HepG2 (cell line): Measurements from ENCODE around the gene ISG20L2. TPM values are rescaled to one million over a fixed set of nuclear protein-coding genes. Genes with fewer than 3 reads are reported as not detected.
A peak's percentile ranks its signal among the peaks of the same experiment; 100 is the strongest.

Source experiments
- ELF3 ChIP-seq: IDR thresholded peaks from 2 replicates; pipeline ENCODE4 v1.6.1; 2016; ENCODE audit warnings: missing genetic modification reagents, missing compliant biosample characterization
- ETV6 ChIP-seq: sonication (generic); formaldehyde crosslinking; conservative IDR thresholded peaks from 2 replicates; pipeline ENCODE4 v1.4.0; 2020; ENCODE audit warnings: missing genetic modification reagents
- MEIS2 ChIP-seq: sonication (generic); formaldehyde crosslinking; IDR thresholded peaks from 2 replicates; pipeline ENCODE4 v1.9.0; 2021; ENCODE audit warnings: mild to moderate bottlenecking, missing genetic modification reagents
- NFKBIZ ChIP-seq: IDR thresholded peaks from 2 replicates; pipeline ENCODE4 v1.6.1; 2018; ENCODE audit warnings: missing genetic modification reagents, missing compliant biosample characterization
- SMAD9 ChIP-seq: sonication (generic); formaldehyde crosslinking; IDR thresholded peaks from 2 replicates; pipeline ENCODE4 v1.5.1; 2020; ENCODE audit warnings: mild to moderate bottlenecking, missing genetic modification reagents
- ZEB1 ChIP-seq: IDR thresholded peaks from 2 replicates; pipeline ENCODE4 v1.6.1; 2012; ENCODE audit warnings: mild to moderate bottlenecking, low read depth, inconsistent platforms; ENCODE audit not compliant: insufficient replicate concordance
- ZNF333 ChIP-seq: sonication (generic); formaldehyde crosslinking; IDR thresholded peaks from 2 replicates; pipeline ENCODE4 v1.4.0; 2020; ENCODE audit warnings: mild to moderate bottlenecking, missing genetic modification reagents, borderline replicate concordance
- ZNF772 ChIP-seq: sonication (generic); formaldehyde crosslinking; IDR thresholded peaks from 2 replicates; pipeline ENCODE4 v1.5.0; 2020; ENCODE audit warnings: mild to moderate bottlenecking, missing genetic modification reagents
- ZNF841 ChIP-seq: sonication (generic); formaldehyde crosslinking; IDR thresholded peaks from 2 replicates; pipeline ENCODE4 v1.8.1; 2023; ENCODE audit warnings: missing genetic modification reagents, borderline replicate concordance
- polyA plus RNA-seq, 8 experiments: library from polyadenylated mRNA; depleted of rRNA in 3 of 8; stranded (reverse) in 7 of 8; unstranded in 1 of 8; fragments of >200 nt; fragmentation: Illumina TruSeq in 4 of 8; extraction: Trizol in 4 of 8; gene quantifications; 2 replicates each; pipeline versions ENCODE4 v1.2.1 to v1.2.3, GENCODE V29; 2011 to 2016; ENCODE audit warnings: low read depth in 4 of 8, missing spikeins in 1 of 8, mixed read lengths in 1 of 8; ENCODE audit not compliant: insufficient read depth in 1 of 8
- total RNA-seq, 5 experiments: library from RNA; depleted of rRNA; stranded (reverse); fragments of >200 nt; fragmentation: Illumina TruSeq; extraction: Trizol; gene quantifications; 2 replicates each; pipeline ENCODE4 v1.2.3, GENCODE V29; 2016; ENCODE audit warnings: low read depth in 1 of 5
- TF ChIP-seq, protein P1 (sequence below): sonication (generic); formaldehyde crosslinking; IDR thresholded peaks from 2 replicates; pipeline ENCODE4 v1.5.0; 2020; ENCODE audit warnings: mild to moderate bottlenecking, missing genetic modification reagents
- TF ChIP-seq, protein P2 (sequence below): sonication (generic); formaldehyde crosslinking; IDR thresholded peaks from 2 replicates; pipeline ENCODE4 v1.4.0; 2020; ENCODE audit warnings: missing genetic modification reagents, borderline replicate concordance
- TF ChIP-seq, protein P3 (sequence below): sonication (generic); formaldehyde crosslinking; IDR thresholded peaks from 2 replicates; pipeline ENCODE4 v1.4.0; 2020; ENCODE audit warnings: missing genetic modification reagents
- TF ChIP-seq, protein P4 (sequence below): sonication (generic); formaldehyde crosslinking; IDR thresholded peaks from 2 replicates; pipeline ENCODE4 v1.4.0; 2020; ENCODE audit warnings: missing genetic modification reagents
- TF ChIP-seq, protein P5 (sequence below): sonication (generic); formaldehyde crosslinking; IDR thresholded peaks from 2 replicates; pipeline ENCODE4 v1.5.1; 2020; ENCODE audit warnings: missing genetic modification reagents, mild to moderate bottlenecking, borderline replicate concordance

Gene ISG20L2
- total and polyA plus RNA-seq, 2 of the 13 experiments (the other 11 are each of a cell fraction or from before 2014, with no cell fraction given) = 19.8 to 21.3 TPM

DNA sequence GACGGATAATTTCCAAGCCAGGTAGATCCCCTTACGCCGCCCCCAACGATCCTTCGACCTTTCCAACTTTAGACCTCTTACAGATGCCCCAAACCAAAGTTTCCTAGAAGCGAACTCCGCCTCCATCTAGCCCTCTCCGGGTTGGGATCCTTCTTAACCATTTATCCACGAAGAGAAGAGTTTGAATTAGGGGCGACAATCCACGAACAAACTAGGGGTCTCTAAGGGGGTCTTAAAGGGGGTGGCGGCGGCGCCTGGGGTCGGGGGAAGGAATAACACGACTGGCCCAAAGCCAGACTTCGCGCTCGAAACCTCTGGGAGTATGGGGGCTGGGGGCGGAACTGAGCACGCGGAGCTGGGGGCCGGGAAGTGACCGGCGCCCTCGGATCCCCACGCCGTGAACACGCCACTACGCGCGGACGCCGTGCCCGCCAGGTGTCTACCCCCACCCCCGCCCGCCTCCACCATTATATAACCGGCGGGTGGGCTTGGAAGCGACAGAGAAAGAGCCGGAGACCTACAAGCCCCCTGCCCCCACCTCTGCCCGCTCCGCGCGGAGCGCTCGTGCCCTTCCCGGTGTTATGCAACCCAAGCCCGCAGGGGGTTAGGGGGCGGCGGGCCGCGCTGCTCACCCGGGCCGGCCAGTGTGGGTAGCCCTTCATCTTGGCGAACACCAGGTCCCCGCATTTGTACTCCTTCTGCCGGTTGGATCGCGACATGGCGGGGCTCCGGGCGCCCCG lies 22.3 kb upstream of the ISG20L2 start (continued):
- TF ChIP-seq ZNF772 (CRISPR knock-in tag) (no peak), MEIS2 (CRISPR knock-in tag) (0 out of 2 replicates have a peak, but pooled peaks have one; percentile 15), NFKBIZ (CRISPR knock-in tag) (no peak), ZEB1 (peak; percentile 13), ELF3 (CRISPR knock-in tag) (0 out of 2 replicates have a peak, but pooled peaks have one; percentile 30), SMAD9 (CRISPR knock-in tag) (no peak), ZNF333 (CRISPR knock-in tag) (peak; percentile 16), ETV6 (CRISPR knock-in tag) (no peak), ZNF841 (CRISPR knock-in tag) (peak; percentile 78; the same call in 1 of the 2 replicates)
- TF ChIP-seq, protein P1, sequence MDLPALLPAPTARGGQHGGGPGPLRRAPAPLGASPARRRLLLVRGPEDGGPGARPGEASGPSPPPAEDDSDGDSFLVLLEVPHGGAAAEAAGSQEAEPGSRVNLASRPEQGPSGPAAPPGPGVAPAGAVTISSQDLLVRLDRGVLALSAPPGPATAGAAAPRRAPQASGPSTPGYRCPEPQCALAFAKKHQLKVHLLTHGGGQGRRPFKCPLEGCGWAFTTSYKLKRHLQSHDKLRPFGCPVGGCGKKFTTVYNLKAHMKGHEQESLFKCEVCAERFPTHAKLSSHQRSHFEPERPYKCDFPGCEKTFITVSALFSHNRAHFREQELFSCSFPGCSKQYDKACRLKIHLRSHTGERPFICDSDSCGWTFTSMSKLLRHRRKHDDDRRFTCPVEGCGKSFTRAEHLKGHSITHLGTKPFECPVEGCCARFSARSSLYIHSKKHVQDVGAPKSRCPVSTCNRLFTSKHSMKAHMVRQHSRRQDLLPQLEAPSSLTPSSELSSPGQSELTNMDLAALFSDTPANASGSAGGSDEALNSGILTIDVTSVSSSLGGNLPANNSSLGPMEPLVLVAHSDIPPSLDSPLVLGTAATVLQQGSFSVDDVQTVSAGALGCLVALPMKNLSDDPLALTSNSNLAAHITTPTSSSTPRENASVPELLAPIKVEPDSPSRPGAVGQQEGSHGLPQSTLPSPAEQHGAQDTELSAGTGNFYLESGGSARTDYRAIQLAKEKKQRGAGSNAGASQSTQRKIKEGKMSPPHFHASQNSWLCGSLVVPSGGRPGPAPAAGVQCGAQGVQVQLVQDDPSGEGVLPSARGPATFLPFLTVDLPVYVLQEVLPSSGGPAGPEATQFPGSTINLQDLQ (CRISPR knock-in tag) = no peak
- TF ChIP-seq, protein P2, sequence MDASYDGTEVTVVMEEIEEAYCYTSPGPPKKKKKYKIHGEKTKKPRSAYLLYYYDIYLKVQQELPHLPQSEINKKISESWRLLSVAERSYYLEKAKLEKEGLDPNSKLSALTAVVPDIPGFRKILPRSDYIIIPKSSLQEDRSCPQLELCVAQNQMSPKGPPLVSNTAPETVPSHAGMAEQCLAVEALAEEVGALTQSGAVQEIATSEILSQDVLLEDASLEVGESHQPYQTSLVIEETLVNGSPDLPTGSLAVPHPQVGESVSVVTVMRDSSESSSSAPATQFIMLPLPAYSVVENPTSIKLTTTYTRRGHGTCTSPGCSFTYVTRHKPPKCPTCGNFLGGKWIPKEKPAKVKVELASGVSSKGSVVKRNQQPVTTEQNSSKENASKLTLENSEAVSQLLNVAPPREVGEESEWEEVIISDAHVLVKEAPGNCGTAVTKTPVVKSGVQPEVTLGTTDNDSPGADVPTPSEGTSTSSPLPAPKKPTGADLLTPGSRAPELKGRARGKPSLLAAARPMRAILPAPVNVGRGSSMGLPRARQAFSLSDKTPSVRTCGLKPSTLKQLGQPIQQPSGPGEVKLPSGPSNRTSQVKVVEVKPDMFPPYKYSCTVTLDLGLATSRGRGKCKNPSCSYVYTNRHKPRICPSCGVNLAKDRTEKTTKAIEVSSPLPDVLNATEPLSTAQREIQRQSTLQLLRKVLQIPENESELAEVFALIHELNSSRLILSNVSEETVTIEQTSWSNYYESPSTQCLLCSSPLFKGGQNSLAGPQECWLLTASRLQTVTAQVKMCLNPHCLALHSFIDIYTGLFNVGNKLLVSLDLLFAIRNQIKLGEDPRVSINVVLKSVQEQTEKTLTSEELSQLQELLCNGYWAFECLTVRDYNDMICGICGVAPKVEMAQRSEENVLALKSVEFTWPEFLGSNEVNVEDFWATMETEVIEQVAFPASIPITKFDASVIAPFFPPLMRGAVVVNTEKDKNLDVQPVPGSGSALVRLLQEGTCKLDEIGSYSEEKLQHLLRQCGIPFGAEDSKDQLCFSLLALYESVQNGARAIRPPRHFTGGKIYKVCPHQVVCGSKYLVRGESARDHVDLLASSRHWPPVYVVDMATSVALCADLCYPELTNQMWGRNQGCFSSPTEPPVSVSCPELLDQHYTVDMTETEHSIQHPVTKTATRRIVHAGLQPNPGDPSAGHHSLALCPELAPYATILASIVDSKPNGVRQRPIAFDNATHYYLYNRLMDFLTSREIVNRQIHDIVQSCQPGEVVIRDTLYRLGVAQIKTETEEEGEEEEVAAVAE = no peak
- TF ChIP-seq, protein P3, sequence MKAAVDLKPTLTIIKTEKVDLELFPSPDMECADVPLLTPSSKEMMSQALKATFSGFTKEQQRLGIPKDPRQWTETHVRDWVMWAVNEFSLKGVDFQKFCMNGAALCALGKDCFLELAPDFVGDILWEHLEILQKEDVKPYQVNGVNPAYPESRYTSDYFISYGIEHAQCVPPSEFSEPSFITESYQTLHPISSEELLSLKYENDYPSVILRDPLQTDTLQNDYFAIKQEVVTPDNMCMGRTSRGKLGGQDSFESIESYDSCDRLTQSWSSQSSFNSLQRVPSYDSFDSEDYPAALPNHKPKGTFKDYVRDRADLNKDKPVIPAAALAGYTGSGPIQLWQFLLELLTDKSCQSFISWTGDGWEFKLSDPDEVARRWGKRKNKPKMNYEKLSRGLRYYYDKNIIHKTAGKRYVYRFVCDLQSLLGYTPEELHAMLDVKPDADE = no peak
- TF ChIP-seq, protein P4, sequence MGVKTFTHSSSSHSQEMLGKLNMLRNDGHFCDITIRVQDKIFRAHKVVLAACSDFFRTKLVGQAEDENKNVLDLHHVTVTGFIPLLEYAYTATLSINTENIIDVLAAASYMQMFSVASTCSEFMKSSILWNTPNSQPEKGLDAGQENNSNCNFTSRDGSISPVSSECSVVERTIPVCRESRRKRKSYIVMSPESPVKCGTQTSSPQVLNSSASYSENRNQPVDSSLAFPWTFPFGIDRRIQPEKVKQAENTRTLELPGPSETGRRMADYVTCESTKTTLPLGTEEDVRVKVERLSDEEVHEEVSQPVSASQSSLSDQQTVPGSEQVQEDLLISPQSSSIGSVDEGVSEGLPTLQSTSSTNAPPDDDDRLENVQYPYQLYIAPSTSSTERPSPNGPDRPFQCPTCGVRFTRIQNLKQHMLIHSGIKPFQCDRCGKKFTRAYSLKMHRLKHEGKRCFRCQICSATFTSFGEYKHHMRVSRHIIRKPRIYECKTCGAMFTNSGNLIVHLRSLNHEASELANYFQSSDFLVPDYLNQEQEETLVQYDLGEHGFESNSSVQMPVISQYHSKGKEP (CRISPR knock-in tag) = no peak
- TF ChIP-seq, protein P5, sequence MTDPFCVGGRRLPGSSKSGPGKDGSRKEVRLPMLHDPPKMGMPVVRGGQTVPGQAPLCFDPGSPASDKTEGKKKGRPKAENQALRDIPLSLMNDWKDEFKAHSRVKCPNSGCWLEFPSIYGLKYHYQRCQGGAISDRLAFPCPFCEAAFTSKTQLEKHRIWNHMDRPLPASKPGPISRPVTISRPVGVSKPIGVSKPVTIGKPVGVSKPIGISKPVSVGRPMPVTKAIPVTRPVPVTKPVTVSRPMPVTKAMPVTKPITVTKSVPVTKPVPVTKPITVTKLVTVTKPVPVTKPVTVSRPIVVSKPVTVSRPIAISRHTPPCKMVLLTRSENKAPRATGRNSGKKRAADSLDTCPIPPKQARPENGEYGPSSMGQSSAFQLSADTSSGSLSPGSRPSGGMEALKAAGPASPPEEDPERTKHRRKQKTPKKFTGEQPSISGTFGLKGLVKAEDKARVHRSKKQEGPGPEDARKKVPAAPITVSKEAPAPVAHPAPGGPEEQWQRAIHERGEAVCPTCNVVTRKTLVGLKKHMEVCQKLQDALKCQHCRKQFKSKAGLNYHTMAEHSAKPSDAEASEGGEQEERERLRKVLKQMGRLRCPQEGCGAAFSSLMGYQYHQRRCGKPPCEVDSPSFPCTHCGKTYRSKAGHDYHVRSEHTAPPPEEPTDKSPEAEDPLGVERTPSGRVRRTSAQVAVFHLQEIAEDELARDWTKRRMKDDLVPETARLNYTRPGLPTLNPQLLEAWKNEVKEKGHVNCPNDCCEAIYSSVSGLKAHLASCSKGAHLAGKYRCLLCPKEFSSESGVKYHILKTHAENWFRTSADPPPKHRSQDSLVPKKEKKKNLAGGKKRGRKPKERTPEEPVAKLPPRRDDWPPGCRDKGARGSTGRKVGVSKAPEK = no peak
